Thyroid gland (tissue), 4 donors: Measurements from ENCODE around the gene C1orf159.

Experiments used
- CTCF ChIP-seq, 6 experiments: fragments of 200-600 bp in 3 of 6; fragments of 450-650 bp in 3 of 6; sonication (generic) in 3 of 6; IDR thresholded peaks; one replicate each; pipeline ENCODE4 v1.5.1; 2016 to 2019; ENCODE audit warnings: antibody characterized with exemption in 6 of 6, mild to moderate bottlenecking in 2 of 6, inconsistent platforms in 1 of 6, moderate library complexity in 1 of 6
- POLR2A ChIP-seq, 2 donors: fragments of 450-650 bp; IDR thresholded peaks; one replicate each; pipeline ENCODE4 v1.6.1; 2017; ENCODE audit warnings: antibody characterized with exemption in 2 of 2, mild to moderate bottlenecking in 2 of 2, moderate library complexity in 1 of 2

DNA sequence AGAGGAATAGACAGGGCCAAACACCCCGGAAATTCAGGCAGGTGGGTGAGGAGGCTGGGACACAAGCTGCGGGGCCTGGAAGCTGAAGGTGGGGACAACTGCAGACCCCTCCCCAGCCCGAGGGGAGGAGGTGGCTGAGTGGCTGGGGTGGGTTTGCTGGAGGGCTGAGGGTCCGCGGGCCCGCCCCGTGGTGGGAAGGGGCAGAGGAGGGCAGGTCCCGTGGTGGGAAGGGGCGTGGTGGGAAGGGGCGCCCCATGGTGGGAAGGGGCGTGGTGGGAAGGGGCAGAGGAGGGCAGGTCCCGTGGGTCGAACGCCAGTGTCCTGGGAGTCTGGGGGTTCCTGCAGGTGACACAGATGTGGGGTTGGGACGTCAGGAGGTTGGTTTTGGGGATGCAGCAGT lies 33.5 kb upstream of the C1orf159 start:
- TF ChIP-seq CTCF (IDR thresholded peaks at IDR 0.05) (no peak), POLR2A (IDR thresholded peaks at IDR 0.05) (no peak)
